HEK293T (cell line): ENCODE measurements around the gene GLDN.

Source experiments
- CTCF ChIA-PET: fragments of 350-600 bp; formaldehyde crosslinking; extraction: SDS; loops from one replicate; lab custom pipeline; 2021; ENCODE audit warnings: antibody characterized with exemption, inconsistent platforms; lab: Yijun Ruan, JAX
- POLR2A ChIA-PET: fragments of 350-600 bp; formaldehyde crosslinking; extraction: SDS; loops from one replicate; lab custom pipeline; 2020; ENCODE audit warnings: antibody characterized with exemption, inconsistent platforms; lab: Yijun Ruan, JAX
- DNase-seq: peaks from one replicate; pipeline ENCODE4 v3.0.0; 2012; ENCODE audit warnings: mixed read lengths; ENCODE audit errors: extremely low spot score
- ARNT ChIP-seq: fragments of 450-650 bp; IDR thresholded peaks from 2 replicates; pipeline ENCODE4 v1.6.1; 2017; ENCODE audit warnings: mild to moderate bottlenecking
- BHLHE40 ChIP-seq: fragments of 450-650 bp; IDR thresholded peaks from 2 replicates; pipeline ENCODE4 v1.6.1; 2016; ENCODE audit warnings: mild to moderate bottlenecking, moderate library complexity, borderline replicate concordance
- CTBP1 ChIP-seq: fragments of 450-650 bp; IDR thresholded peaks from 2 replicates; pipeline ENCODE4 v1.6.1; 2016; ENCODE audit warnings: borderline replicate concordance
- ELF4 ChIP-seq: fragments of 450-650 bp; IDR thresholded peaks from 2 replicates; pipeline ENCODE4 v1.6.1; 2017; ENCODE audit warnings: antibody characterized with exemption
- FOXA1 ChIP-seq: fragments of 450-650 bp; IDR thresholded peaks from 2 replicates; pipeline ENCODE4 v1.6.1; 2016; ENCODE audit warnings: mild to moderate bottlenecking
- FOXK2 ChIP-seq: fragments of 450-650 bp; IDR thresholded peaks from 2 replicates; pipeline ENCODE4 v1.6.1; 2016; ENCODE audit warnings: mild to moderate bottlenecking
- FOXM1 ChIP-seq: fragments of 450-650 bp; IDR thresholded peaks from 2 replicates; pipeline ENCODE4 v1.6.1; 2017; ENCODE audit warnings: mild to moderate bottlenecking, borderline replicate concordance
- HDGF ChIP-seq: fragments of 450-650 bp; IDR thresholded peaks from 2 replicates; pipeline ENCODE4 v1.6.1; 2017; ENCODE audit warnings: antibody characterized with exemption, borderline replicate concordance
- L3MBTL2 ChIP-seq: fragments of 450-650 bp; conservative IDR thresholded peaks from 2 replicates; pipeline ENCODE4 v1.6.1; 2016; ENCODE audit warnings: mild to moderate bottlenecking
- LEF1 ChIP-seq: fragments of 450-650 bp; IDR thresholded peaks from 2 replicates; pipeline ENCODE4 v1.6.1; 2017; ENCODE audit warnings: mild to moderate bottlenecking, borderline replicate concordance
- NFRKB ChIP-seq: fragments of 450-650 bp; IDR thresholded peaks from 2 replicates; pipeline ENCODE4 v1.6.1; 2016; ENCODE audit warnings: mild to moderate bottlenecking, moderate library complexity
- SP1 ChIP-seq: fragments of 450-650 bp; IDR thresholded peaks from 2 replicates; pipeline ENCODE4 v1.6.1; 2017
- SUZ12 ChIP-seq: fragments of 450-650 bp; IDR thresholded peaks from 2 replicates; pipeline ENCODE4 v1.6.1; 2016; ENCODE audit warnings: mild to moderate bottlenecking
- TARDBP ChIP-seq: fragments of 450-650 bp; IDR thresholded peaks from 2 replicates; pipeline ENCODE4 v1.6.1; 2016
- ZNF384 ChIP-seq: fragments of 450-650 bp; IDR thresholded peaks from 2 replicates; pipeline ENCODE4 v1.6.1; 2016
- TF ChIP-seq, protein P1 (sequence below): fragments of 450-650 bp; IDR thresholded peaks from 2 replicates; pipeline ENCODE4 v1.6.1; 2016

The GLDN gene

DNA sequence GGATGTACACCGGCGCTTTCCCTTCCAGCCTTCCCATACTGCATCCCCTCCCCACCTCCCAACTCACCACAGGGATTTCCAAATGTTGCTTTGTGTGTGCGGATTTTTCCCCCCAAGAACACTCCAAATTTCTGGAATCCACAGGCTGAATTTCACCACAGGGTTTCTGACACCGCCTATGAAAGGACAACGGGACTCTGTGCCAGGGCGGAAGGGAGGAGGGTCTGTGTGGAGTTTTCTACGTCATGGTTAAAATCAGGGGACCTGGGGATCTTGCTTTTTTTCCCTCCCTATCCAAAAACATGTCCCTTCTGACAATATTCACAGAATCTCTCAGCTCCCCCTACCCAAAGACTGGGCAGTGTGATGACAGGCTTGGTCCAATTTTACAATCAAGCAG is 17.7 kb upstream of the GLDN start:
- TF ChIP-seq LEF1 (no peak), L3MBTL2 (no peak), CTBP1 (no peak), FOXA1 (no peak), ZNF384 (no peak), TARDBP (no peak), SP1 (no peak), NFRKB (no peak), ELF4 (no peak)
- CTCF ChIA-PET = no interaction called here
- DNase-seq = no peak
- POLR2A ChIA-PET = no interaction called here

DNA sequence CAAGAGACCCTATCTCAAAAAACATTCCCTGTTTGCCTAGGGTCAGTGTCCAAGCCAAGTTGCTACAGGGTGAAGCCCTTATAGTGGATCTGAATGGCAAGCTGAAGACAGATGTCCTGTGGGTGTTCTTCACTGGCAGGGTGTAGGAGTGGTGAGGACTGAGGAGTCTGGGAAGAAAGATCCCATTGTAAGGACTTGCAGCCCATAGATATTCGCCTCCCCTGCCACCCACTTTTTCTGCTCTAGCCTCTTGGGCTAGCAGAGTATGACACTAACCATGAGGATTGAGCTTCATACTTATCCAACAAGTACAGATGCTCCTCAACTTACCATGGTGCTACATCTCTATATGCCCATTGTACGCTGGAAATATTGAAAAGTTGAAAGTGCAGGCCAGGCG is 16.3 kb upstream of the GLDN start:
- ChIA-PET CTCF (interaction anchor here (0.6 kb wide), 1 partner anchor 38 kb away, joined by 3 read pairs; no protein-coding TSS in a partner anchor), POLR2A (no interaction called here)
- TF ChIP-seq, protein P1, sequence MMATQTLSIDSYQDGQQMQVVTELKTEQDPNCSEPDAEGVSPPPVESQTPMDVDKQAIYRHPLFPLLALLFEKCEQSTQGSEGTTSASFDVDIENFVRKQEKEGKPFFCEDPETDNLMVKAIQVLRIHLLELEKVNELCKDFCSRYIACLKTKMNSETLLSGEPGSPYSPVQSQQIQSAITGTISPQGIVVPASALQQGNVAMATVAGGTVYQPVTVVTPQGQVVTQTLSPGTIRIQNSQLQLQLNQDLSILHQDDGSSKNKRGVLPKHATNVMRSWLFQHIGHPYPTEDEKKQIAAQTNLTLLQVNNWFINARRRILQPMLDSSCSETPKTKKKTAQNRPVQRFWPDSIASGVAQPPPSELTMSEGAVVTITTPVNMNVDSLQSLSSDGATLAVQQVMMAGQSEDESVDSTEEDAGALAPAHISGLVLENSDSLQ = no peak
- TF ChIP-seq NFRKB (no peak), ZNF384 (no peak), ARNT (no peak), FOXA1 (no peak), BHLHE40 (no peak), FOXK2 (no peak), HDGF (no peak)
- no peak for DNase-seq

DNA sequence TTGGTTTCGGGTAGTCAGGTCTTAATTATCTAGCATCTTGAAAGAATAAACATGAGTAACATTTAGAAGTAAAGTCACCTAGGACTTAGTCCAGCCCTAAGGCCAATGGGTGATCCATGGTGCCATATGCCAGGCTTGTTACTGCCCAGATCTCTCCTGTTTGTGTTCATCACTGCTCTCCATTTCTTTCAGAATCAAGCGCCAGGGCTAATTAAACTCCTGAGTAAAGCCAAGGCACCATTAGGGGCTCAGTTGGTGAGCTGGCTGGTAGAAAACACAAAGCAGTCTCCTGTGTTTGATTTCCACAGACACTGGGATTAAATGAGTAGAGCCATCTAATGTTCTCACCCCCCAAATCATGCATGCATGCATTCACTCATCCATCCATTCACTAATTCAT is 14.4 kb upstream of the GLDN start:
- no peak for DNase-seq
- TF ChIP-seq FOXA1 (no peak), ELF4 (no peak), L3MBTL2 (no peak), SP1 (no peak), HDGF (no peak), LEF1 (no peak), FOXK2 (no peak), ZNF384 (no peak), TARDBP (no peak), CTBP1 (no peak), ARNT (no peak), FOXM1 (no peak), NFRKB (no peak), SUZ12 (no peak), BHLHE40 (no peak)
- TF ChIP-seq, protein P1 = no peak
- ChIA-PET POLR2A (no interaction called here), CTCF (no interaction called here)

DNA sequence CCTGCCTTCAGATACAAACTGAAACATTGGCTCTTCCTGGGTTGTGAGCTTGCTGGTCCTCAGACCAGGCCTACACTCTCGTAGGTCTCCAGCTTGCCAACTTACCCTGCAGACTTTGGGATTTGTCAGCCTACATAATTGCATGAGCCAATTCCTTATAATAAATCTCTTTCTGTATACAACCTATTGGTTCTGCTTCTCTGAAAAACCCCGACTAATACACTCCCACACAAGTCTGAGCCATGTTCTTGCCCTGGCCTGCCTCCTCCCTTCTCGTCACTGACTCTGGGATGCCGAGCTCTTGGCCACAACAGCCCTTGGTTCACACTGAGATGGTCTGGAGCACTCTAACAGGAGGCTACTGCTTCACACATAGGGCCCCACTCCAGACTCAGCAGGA is 12.5 kb upstream of the GLDN start:
- ChIA-PET CTCF (no interaction called here), POLR2A (no interaction called here)
- TF ChIP-seq ELF4 (no peak), SP1 (no peak), FOXK2 (no peak), TARDBP (no peak), CTBP1 (no peak), LEF1 (no peak), FOXA1 (no peak), NFRKB (no peak), FOXM1 (no peak), ARNT (no peak), HDGF (no peak), L3MBTL2 (no peak), BHLHE40 (no peak)
- TF ChIP-seq, protein P1 = no peak
- no peak for DNase-seq

DNA sequence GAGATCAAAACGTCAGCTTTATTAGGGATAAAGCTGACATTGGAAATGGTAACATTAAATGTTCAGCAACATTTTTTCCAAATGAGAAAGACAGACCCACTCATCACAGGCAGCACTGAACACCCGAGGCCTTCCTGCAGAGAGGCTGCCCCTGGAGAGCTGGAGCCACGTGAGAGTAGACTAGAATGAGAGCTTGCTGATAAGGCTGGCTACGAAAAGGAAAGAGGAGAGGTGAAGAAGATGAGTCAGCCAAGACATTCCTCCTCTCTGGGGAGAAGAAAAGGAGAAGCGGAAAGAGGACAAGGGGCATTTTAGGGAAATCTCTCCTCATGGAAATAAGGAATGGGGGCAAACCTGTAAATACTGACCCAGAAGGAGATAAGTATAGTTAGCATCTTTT is 10.3 kb upstream of the GLDN start:
- ChIA-PET CTCF (no interaction called here), POLR2A (no interaction called here)
- DNase-seq = no peak
- no peak for TF ChIP-seq FOXM1
- TF ChIP-seq BHLHE40 = no peak
- TF ChIP-seq ARNT = no peak
- no peak for TF ChIP-seq FOXK2
- no peak for TF ChIP-seq FOXA1
- no peak for TF ChIP-seq LEF1
- no peak for TF ChIP-seq CTBP1
- no peak for TF ChIP-seq SUZ12
- TF ChIP-seq TARDBP = no peak
- no peak for TF ChIP-seq HDGF
- no peak for TF ChIP-seq SP1
- TF ChIP-seq NFRKB = no peak
- TF ChIP-seq, protein P1 = no peak
- no peak for TF ChIP-seq ZNF384
- TF ChIP-seq ELF4 = no peak
- no peak for TF ChIP-seq L3MBTL2

DNA sequence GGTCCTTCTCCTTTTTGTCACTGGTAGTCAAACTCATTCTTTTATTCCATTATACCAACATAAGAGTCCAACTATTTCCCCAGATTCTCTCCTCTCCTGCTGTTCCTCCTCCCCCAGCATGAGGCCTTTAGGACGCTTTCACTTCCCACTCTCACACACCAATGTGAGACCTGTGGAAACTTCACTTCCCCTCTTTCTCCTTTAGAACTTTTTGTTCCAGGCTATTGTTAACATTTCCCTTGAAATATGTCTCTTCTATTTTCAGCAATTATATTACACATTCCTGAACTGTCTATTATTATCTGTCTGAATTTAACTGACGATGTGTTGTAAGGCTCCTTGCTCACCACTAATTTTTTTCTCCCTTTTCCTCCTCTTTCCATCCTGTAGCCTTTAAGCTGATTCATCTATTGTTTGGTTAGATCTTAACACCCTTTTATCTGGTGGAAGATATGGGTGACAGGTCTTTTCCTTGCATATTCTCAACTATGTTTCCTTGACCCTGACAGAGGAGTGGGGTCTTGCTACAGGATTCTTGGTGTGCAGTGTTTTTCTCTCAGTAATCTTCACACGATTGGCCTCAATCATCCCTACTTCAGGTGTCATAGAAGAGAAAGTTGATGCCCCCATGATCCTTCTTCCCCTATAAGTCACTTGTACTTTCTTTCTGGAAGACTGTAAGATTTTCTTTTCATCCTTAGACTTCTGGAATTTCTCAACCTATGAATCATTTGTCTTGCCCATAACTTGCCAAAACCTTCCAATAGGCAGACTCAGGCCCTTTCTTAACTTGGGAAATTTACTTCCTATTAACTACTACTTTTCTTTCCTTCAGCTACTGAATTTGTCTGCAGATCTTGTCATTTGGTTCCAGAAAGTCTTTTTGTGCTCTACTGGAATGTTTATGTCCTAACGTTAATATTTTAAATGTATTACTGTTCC is 9.0 kb upstream of the GLDN start:
- ChIA-PET CTCF (no interaction called here), POLR2A (no interaction called here)
- no peak for DNase-seq
- TF ChIP-seq FOXK2 (no peak), FOXA1 (no peak)
